ENCODE data around the gene SAP130. TPM values are rescaled to one million over a fixed set of nuclear protein-coding genes. Genes with fewer than 3 reads are reported as not detected.
"Not testable (repeated sequence)": the region's sequence is repeated elsewhere in the genome, so short reads cannot be mapped to it uniquely, and the experiment has no call there.

The SAP130 gene
- total RNA-seq, 1 donor from 2014 or later: 14.2 TPM

- Histone ChIP-seq H3K27ac (replicated peaks) (no peak overlapping the region), H3K27me3 (ENCODE audit: low read depth) (peaks cover 11% of the 10 kb centered on the region), H3K36me3 (no peaks in the 10 kb centered on the region), H3K4me1 (no peaks in the 10 kb centered on the region), H3K4me3 (no peak overlapping the region), H3K9me3 (replicated peaks) (peaks cover 3% of the 10 kb centered on the region)
- no peak for DNase-seq
- TF ChIP-seq CTCF (IDR thresholded peaks at IDR 0.05; ENCODE audit: borderline replicate concordance): no peak
- intact Hi-C loops (cut with micrococcal nuclease): no loop called here
Observed at GRCh38 chr2:127911737-127912136, 116.1 kb downstream of the SAP130 start.

DNA sequence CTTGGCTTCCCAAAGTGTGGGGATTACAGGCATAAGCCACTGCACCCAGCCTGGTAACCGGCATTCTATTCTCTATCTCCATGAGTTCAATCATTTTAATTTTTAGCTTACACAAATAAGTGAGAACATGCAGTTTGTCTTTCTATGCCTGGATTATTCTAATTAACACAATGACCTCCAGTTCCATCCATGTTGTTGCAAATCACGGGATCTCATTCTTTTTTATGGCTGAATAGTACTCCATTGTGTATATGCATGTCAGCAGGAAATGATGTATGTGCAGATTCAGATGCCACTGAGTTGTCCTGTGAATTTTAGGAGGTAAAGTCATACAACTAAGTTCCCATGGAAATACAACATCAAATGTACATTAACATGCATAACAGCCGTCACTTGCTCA, 117.4 kb downstream of the SAP130 start:
- no peak for TF ChIP-seq CTCF (IDR thresholded peaks at IDR 0.05; ENCODE audit: borderline replicate concordance)
- Histone ChIP-seq H3K36me3 (no peaks in the 10 kb centered on the region), H3K27ac (replicated peaks) (no peak overlapping the region), H3K9me3 (replicated peaks) (no peaks in the 10 kb centered on the region), H3K27me3 (ENCODE audit: low read depth) (peaks cover 11% of the 10 kb centered on the region), H3K4me1 (no peaks in the 10 kb centered on the region), H3K4me3 (no peak overlapping the region)
- no peak for DNase-seq
- intact Hi-C loops (cut with micrococcal nuclease): no loop called here

- Histone ChIP-seq H3K27me3 (ENCODE audit: low read depth) (peaks cover 20% of the 10 kb centered on the region), H3K4me1 (no peaks in the 10 kb centered on the region), H3K4me3 (no peak overlapping the region), H3K9me3 (replicated peaks) (no peaks in the 10 kb centered on the region), H3K27ac (replicated peaks) (no peak overlapping the region), H3K36me3 (no peaks in the 10 kb centered on the region)
- intact Hi-C loops (cut with micrococcal nuclease): no loop called here
- DNase-seq: no peak
- no peak for TF ChIP-seq CTCF (IDR thresholded peaks at IDR 0.05; ENCODE audit: borderline replicate concordance)
Observed at GRCh38 chr2:127909019-127909418, 118.8 kb downstream of the SAP130 start.

- H3K27ac ChIP-seq (replicated peaks); DNase-seq; H3K36me3 ChIP-seq; H3K4me3 ChIP-seq; intact Hi-C loops (cut with micrococcal nuclease); H3K4me1 ChIP-seq; H3K9me3 ChIP-seq (replicated peaks): not testable (repeated sequence)
- H3K27me3 ChIP-seq (ENCODE audit: low read depth): peaks cover 23% of the 10 kb centered on the region
Observed at GRCh38 chr2:127907733-127908400, 120.0 kb downstream of the SAP130 start.

DNA sequence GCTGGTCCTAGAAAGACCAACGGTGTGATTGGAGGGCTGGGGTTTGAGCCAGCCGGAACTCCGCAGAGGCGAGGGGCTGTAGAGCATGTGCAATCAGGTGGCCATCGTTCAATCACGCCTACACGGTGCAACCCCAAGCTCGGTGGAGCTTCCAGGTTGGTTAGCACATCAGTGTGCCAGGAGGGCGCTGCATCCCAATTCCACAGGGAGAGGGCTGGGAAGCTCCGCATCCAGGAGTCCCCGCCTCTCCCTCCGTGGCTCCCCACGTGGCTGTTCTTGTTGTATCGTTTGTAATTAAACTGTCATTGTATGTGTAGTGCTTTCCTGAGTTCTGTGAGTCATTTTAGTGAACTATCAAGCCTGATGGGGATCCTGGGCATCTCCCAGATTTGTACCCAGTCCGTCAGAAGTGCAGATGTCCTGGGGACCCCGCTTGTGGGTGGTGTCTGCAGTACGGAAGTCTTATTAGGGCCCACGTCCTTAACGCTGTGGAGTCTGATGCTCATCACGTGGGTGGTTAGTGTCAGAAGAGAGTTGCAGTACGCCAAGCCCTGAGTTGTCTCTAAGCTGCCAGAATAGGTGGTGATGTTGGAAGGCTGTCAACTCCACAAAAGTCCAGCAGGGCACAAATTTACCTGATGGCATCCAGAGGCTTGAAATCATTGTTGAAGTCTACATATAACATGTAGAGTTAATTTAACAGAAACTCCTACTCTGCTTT, 121.5 kb downstream of the SAP130 start:
- intact Hi-C loops (cut with micrococcal nuclease): no loop called here
- peaks cover 7% of the 10 kb centered on the region for H3K4me1 ChIP-seq
- no peak for DNase-seq
- H3K27me3 ChIP-seq (ENCODE audit: low read depth): peaks cover 23% of the 10 kb centered on the region
- no peak overlapping the region for H3K4me3 ChIP-seq
- H3K36me3 ChIP-seq: no peaks in the 10 kb centered on the region
- no peaks in the 10 kb centered on the region for H3K9me3 ChIP-seq (replicated peaks)
- no peak overlapping the region for H3K27ac ChIP-seq (replicated peaks)
- no peak for TF ChIP-seq CTCF (IDR thresholded peaks at IDR 0.05; ENCODE audit: borderline replicate concordance)
